Measurements from ENCODE around the gene CD27. TPM values are rescaled to one million over a fixed set of nuclear protein-coding genes. Genes with fewer than 3 reads are reported as not detected.

CD27 gene
- total and polyA plus RNA-seq, 2 of the 13 experiments (the other 11 are each of a cell fraction or from before 2014, with no cell fraction given): 0.12 TPM; not detected in 1

DNA sequence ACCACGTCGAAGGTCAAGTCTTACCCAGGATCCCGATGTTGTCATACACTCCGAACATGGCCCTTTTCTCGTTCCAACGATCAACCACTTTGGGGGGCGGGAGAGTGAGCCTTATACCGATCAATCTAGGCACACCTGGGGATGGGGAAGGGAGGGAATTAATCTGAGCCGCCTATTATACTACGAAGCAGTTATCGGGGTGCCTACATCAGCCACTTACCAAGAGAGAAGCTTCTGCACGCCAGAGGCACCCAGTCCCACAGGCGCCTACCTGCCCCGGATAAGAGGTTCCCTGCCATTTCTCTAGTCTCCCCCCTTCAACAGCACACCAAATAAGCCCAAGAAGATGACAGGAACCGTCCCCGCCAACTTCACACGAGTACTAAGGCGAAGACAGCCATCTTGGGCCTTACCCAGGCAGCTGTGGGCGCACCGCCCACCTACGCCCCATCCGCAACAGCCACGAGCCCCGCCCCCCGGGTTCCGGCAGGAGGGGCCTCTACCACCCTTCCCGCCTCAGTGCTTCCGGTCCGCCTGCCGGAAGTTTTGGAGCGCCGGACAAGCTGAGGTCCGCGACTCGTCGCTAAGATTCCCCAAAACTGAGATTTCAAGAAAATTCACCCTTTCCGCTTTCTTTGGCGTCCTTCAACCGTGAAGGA is 48.2 kb downstream of the CD27 start, which contains the start of gene MRPL51 (continued):
- no peak for TF ChIP-seq ZNF644 (CRISPR knock-in tag; IDR thresholded peaks at IDR 0.05; ENCODE audit: low read depth)
- no peak for TF ChIP-seq ZBTB42 (CRISPR knock-in tag; IDR thresholded peaks at IDR 0.05)
- TF ChIP-seq NFIB (CRISPR knock-in tag; IDR thresholded peaks at IDR 0.05; ENCODE audit: borderline replicate concordance): no peak
- TF ChIP-seq MAFK (conservative IDR thresholded peaks at IDR 0.05 in 1 of 2, IDR thresholded peaks at IDR 0.05 in 1 of 2; ENCODE audit: low read length in 2 of 2): no peak
- no peak for TF ChIP-seq ZNF83 (CRISPR knock-in tag; IDR thresholded peaks at IDR 0.05; ENCODE audit: borderline replicate concordance)
- no peak for TF ChIP-seq ISX (CRISPR knock-in tag; conservative IDR thresholded peaks at IDR 0.05)
- TF ChIP-seq ZBTB3 (CRISPR knock-in tag; IDR thresholded peaks at IDR 0.05; ENCODE audit: borderline replicate concordance, low read depth): no peak
- no peak for TF ChIP-seq PRPF4 (IDR thresholded peaks at IDR 0.05; ENCODE audit: low read depth, low read length, poor library complexity, severe bottlenecking)
- TF ChIP-seq ZNF121 (CRISPR knock-in tag; IDR thresholded peaks at IDR 0.05): no peak
- TF ChIP-seq, protein P1, sequence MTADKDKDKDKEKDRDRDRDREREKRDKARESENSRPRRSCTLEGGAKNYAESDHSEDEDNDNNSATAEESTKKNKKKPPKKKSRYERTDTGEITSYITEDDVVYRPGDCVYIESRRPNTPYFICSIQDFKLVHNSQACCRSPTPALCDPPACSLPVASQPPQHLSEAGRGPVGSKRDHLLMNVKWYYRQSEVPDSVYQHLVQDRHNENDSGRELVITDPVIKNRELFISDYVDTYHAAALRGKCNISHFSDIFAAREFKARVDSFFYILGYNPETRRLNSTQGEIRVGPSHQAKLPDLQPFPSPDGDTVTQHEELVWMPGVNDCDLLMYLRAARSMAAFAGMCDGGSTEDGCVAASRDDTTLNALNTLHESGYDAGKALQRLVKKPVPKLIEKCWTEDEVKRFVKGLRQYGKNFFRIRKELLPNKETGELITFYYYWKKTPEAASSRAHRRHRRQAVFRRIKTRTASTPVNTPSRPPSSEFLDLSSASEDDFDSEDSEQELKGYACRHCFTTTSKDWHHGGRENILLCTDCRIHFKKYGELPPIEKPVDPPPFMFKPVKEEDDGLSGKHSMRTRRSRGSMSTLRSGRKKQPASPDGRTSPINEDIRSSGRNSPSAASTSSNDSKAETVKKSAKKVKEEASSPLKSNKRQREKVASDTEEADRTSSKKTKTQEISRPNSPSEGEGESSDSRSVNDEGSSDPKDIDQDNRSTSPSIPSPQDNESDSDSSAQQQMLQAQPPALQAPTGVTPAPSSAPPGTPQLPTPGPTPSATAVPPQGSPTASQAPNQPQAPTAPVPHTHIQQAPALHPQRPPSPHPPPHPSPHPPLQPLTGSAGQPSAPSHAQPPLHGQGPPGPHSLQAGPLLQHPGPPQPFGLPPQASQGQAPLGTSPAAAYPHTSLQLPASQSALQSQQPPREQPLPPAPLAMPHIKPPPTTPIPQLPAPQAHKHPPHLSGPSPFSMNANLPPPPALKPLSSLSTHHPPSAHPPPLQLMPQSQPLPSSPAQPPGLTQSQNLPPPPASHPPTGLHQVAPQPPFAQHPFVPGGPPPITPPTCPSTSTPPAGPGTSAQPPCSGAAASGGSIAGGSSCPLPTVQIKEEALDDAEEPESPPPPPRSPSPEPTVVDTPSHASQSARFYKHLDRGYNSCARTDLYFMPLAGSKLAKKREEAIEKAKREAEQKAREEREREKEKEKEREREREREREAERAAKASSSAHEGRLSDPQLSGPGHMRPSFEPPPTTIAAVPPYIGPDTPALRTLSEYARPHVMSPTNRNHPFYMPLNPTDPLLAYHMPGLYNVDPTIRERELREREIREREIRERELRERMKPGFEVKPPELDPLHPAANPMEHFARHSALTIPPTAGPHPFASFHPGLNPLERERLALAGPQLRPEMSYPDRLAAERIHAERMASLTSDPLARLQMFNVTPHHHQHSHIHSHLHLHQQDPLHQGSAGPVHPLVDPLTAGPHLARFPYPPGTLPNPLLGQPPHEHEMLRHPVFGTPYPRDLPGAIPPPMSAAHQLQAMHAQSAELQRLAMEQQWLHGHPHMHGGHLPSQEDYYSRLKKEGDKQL (CRISPR knock-in tag; IDR thresholded peaks at IDR 0.05; ENCODE audit: low read depth): no peak
- TF ChIP-seq, protein P2, sequence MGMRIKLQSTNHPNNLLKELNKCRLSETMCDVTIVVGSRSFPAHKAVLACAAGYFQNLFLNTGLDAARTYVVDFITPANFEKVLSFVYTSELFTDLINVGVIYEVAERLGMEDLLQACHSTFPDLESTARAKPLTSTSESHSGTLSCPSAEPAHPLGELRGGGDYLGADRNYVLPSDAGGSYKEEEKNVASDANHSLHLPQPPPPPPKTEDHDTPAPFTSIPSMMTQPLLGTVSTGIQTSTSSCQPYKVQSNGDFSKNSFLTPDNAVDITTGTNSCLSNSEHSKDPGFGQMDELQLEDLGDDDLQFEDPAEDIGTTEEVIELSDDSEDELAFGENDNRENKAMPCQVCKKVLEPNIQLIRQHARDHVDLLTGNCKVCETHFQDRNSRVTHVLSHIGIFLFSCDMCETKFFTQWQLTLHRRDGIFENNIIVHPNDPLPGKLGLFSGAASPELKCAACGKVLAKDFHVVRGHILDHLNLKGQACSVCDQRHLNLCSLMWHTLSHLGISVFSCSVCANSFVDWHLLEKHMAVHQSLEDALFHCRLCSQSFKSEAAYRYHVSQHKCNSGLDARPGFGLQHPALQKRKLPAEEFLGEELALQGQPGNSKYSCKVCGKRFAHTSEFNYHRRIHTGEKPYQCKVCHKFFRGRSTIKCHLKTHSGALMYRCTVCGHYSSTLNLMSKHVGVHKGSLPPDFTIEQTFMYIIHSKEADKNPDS (CRISPR knock-in tag; IDR thresholded peaks at IDR 0.05): no peak
- peak; percentile 28; the same call in 1 of the 2 replicates for TF ChIP-seq ZNF256 (CRISPR knock-in tag; conservative IDR thresholded peaks at IDR 0.05)
- TF ChIP-seq ZFP82 (CRISPR knock-in tag; IDR thresholded peaks at IDR 0.05; ENCODE audit: borderline replicate concordance): no peak
- no peak for TF ChIP-seq ZSCAN9 (CRISPR knock-in tag; IDR thresholded peaks at IDR 0.05; ENCODE audit: borderline replicate concordance)
- TF ChIP-seq CAMTA2 (CRISPR knock-in tag; IDR thresholded peaks at IDR 0.05; ENCODE audit: borderline replicate concordance): 0 out of 2 replicates have a peak, but pooled peaks have one; percentile 25
- TF ChIP-seq NFE2L2 (IDR thresholded peaks at IDR 0.05; ENCODE audit: low read length): no peak
- TF ChIP-seq, protein P3, sequence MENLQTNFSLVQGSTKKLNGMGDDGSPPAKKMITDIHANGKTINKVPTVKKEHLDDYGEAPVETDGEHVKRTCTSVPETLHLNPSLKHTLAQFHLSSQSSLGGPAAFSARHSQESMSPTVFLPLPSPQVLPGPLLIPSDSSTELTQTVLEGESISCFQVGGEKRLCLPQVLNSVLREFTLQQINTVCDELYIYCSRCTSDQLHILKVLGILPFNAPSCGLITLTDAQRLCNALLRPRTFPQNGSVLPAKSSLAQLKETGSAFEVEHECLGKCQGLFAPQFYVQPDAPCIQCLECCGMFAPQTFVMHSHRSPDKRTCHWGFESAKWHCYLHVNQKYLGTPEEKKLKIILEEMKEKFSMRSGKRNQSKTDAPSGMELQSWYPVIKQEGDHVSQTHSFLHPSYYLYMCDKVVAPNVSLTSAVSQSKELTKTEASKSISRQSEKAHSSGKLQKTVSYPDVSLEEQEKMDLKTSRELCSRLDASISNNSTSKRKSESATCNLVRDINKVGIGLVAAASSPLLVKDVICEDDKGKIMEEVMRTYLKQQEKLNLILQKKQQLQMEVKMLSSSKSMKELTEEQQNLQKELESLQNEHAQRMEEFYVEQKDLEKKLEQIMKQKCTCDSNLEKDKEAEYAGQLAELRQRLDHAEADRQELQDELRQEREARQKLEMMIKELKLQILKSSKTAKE (CRISPR knock-in tag; IDR thresholded peaks at IDR 0.05; ENCODE audit: borderline replicate concordance): no peak
- TF ChIP-seq REXO4 (CRISPR knock-in tag; IDR thresholded peaks at IDR 0.05; ENCODE audit: borderline replicate concordance): no peak
- peak; percentile 38; the same call in 1 of the 2 replicates for TF ChIP-seq POGZ (CRISPR knock-in tag; IDR thresholded peaks at IDR 0.05)
- no peak for TF ChIP-seq MZF1 (CRISPR knock-in tag; IDR thresholded peaks at IDR 0.05; ENCODE audit: borderline replicate concordance)
- no peak for TF ChIP-seq TAF15 (IDR thresholded peaks at IDR 0.05; ENCODE audit: low read depth, low read length, poor library complexity, severe bottlenecking)
